ENCODE results near the gene OPHN1.
"Not testable (repeated sequence)": the region's sequence is repeated elsewhere in the genome, so short reads cannot be mapped to it uniquely, and the experiment has no call there.

OPHN1 gene

DNA sequence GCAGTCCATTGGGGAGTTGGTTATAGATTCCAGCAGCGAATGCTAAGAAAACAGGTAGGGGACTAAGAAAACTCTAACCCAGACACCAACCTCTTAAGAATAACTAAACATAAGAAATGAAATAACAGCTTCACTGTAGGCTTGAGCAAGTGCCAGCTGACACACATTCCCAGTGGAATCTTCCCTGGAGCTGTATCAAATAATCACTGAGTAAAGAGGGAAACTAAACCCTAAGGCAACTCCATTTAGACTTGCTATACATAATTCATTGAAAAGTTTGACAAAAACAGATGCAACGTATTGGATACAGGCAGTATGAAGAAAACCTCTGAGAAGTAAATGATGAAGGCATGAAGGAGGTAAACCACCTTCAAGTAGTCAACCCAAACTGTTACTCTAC, 293.5 kb downstream of the OPHN1 start:
- DNase-seq: no peak

DNA sequence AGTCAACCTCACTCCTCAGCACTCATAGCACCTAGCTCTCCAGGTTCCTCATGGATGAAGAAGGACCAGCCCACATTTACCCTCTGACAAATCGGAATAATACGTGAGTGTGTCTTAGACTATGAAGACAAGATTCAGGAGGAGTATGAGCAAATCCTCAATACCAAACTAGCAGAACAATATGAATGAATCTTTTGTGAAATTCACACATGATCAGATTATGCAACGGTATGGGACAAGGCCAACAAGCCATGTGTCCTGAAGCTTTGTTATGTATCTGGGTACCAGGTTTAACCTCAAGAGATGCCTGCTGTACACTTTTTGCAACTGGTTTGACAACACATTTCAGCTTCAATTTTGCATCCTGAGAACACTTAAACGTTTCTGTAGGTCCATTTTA, 300.1 kb downstream of the OPHN1 start:
- DNase-seq: no peak

DNA sequence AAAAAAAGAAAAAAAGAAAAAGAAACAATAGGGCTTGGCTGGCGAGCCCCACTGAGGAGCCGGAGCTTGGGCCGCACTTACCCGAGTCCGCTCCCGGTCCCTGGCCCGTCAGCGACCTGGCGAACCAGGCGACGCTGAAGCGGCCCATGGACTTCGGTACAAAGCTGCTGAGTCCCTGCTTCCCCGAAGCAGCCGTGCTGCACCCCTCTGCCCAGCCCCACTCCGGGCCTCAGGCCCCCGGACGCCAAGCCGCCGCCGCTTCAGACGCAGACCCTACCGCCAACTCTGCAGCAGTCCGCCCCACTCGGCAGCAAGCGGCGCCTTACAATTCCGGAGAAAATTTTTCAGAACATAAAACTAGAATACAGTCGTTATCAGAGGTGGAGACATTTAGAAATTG, 300.5 kb downstream of the OPHN1 start:
- DNase-seq: no peak

DNA sequence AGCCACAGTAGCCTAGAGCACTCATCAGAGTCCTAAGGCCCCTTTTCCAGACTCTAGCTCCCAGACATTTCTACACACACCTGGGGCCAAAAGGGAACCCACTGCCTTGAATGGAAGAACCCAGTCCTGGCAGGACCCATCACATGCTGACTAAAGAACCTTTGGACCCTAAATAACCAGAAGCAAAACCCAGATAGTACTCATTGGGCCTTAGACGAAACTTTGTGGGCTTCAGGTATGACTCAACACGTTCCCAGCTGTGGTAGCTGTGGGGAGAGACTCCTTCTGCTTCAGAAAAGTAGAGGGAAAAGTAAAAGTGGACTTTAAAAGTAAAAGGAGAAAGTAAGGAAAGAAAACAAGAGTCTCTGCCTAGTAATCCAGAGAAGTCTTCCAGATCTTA, 311.5 kb downstream of the OPHN1 start:
- DNase-seq: no peak

DNA sequence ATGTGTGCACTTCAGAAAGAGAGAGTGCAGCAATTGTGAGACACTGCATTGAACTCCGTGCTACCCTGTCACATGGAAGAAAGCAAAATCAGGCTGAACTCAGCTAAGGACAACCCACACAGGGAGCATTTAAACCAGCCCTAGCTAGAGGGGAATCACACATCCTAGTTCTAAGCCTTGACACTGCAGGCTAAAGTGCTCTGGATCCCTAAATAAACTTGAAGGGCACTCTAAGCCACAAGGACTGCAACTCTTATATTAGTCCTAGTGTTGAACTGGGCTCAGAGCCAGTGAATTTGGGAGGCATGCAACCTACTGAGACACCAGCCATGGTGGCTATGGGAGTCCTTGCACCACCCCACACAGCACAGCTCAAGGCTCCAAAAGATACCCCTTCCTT, 311.9 kb downstream of the OPHN1 start:
- DNase-seq: no peak

DNA sequence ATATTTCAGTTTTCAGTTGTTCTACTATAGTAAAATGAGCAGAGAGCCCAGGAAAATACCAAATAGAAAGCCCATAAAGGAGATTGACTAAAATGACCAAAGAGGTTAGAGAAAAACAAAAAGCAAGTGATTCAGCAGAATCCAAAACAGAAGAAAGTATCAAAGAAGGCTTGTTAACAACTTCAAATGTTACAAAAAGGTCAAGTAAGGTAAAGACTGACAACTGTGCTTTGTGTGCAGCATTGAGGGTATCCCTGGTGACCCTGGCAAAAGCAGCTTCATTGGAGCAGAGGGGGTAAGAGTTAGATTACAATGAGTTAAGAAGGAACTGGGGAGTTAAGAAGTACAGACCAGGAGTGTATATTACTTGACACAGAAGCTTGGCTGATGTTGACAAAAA, 317.9 kb downstream of the OPHN1 start:
- no peak for DNase-seq

DNA sequence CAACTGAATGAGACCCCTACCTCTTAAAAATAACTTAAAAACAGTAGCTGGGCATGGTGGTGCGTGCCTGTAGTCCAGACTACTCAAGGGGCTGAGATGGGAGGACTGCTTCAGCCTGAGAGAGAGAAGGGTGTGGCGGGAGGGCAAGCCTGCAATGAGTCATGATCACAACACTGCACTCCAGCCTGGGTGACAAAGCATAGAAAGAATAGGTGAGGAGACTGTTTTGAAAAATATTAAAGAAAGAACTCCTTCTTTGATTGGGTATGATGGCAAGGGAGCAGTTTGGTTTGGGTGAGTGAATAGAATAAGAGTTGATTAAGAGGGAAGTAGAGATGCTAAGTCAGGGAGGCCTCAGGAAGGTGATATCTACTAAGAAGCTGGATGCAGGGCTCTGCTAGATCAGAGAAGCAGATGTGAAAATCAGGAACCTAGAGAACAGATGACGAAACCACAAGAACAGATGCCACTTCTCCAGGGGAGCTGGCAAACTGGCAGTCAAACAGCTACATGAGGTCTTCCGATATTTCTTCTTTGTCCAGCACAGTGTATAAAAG, 318.6 kb downstream of the OPHN1 start:
- no peak for DNase-seq

DNA sequence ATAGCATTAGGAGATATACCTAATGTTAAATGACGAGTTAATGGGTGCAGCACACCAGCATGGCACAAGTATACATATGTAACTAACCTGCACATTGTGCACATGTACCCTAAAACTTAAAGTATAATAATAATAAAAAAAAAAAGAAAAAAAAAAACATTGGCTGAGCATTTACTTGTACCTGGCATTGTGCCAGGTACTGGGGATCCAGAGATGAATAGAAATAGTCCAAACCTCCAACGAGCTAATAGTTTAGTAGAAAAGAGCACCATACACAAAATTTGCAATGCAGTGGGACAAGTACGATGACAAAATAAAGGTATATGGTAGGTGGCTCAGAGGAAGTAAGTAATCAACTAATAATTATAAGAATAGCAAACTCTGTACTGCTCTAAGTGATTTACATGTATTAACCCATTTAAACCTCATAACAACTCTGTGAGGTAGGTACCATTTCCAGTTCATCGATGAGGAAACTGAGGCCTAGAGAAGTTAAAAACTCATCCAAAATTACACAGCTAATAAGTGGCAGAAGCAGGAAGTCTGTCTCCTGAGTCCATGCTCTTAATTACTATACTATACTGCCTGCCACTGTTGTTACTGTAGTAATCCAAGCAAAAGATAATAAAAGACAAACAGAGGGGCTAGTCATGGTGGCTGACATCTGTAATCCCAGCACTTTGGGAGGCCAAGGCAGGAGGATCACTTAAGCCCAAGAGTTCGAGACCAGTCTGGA, 319.3 kb downstream of the OPHN1 start:
- no peak for DNase-seq

DNA sequence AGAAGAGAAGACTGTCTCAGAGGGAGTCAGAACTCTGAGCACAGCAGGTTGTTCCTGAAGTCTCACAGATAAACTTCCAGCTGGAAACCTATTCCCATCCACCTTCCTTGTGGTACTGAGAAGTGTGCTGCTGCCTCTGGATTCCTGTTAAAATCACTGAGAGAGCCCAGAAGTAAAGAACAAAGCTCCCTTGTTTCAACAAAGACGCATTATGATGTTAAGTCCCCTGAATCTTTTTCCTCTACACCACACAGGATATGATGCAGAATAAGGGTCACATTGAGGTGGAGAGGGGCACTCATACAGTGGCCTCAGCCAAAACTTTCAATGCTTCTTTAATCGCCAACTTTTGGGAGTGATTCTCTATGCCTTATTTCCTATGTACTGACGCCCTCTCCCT, 321.0 kb downstream of the OPHN1 start:
- no peak for DNase-seq

DNA sequence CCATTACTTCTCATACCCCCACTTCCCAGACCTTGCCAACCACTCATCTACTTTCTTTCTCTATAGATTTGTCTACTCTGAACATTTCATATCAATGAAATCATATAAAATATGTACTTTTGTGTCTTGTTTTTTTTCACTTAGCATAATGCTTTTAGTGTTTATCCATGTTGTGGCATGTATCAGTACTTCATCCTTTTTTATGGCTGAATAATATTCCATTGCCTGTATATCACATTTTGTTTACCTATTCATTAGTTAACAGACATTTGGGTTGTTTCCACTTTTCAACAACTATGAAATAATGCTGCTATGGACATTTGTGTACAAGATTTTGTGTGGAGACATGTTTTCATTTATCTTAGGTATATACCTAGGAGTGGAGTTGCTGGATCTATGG, 324.1 kb downstream of the OPHN1 start:
- DNase-seq: no peak

DNA sequence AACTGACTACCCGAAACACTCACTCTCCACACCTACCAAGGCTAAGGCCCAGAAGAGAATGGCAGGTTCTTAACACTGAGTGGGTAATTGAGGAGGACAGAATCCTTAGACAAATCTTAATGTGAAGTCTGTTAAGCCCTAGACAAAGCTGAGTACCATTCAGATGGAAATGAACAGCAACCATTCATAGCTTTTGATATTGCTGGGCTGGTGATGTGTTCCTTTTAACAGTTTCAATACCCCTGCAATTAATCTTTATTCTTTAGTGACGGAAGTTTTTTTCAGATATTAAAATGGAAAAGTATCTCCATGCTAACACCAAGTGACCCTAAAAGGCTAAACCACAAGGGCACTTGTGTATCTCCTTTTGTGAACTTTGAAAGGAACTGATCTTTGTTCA, 334.9 kb downstream of the OPHN1 start:
- DNase-seq: no peak

DNA sequence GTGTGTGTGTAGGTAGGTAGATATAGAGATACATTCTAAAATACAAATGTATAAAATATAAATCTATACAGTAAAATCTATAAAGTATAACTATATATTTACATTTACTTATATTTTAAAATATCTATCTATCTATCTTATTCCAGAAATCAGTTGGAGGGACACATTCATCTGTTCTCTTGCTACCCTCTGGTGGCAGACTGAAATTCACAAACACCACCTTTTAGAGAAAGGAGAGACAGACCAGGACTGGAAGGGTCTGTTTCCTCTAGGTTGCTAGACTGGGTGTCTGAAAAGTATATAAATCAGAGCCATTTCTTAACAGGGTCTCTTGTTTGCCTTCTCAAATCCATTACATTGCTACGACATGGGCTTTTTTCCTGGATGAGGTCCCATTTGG, 343.0 kb downstream of the OPHN1 start:
- DNase-seq: no peak

DNA sequence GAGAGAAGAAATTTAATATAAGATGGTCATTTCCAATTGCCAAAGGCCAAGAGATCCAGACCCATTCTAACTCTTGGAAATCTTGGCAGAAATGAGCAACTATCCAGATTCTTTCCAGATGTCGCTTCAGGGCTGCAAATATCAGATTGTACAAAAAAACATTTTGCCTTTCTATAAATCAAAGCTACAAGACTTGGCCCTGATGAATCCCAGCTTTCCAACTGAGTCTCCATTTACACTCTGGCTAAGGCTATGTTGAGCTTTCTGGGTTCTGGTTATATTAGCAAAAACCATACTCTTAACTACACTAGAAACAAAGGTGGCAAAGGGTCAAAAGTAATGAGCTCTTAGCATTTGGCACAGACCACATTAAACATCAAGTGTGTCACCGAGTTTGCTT, 345.8 kb downstream of the OPHN1 start:
- DNase-seq: no peak

DNA sequence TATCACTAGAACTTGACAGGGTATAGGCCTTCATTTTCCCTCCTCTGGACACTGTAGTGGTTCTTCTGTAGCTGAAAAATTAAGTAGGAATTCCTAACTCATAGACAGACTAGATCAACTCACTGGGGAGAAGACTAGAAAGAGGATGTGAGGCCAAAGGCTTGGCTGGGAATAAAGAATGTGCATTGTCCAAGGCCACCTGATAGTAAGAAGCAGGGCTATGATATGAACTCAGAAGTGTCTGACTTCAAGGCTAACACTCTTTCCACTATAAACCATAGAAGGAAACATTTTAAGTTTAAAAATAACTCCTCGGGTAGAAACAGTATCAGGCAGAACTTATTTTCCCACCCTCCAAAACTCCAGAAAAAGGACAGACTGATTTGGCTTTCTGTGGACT, 346.6 kb downstream of the OPHN1 start:
- no peak for DNase-seq

DNA sequence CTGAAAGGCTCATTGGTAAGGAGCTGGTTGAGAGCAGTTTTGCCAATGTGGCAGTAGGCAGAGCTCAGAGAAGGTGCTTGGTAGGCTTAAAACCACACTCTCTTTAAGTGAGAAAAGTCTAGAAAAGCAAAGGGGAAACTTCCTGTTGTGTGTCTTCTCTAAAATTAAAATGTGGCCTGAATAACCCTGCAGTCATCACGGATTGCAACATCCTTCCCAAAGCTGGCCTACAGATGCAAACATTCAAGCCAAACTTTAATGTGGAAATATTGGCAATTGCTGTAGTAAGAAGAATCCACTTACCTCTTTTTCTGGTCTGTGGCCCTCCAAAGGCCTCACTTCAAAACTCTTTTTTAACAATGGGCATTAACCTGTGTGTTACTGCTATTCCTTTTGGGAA, 348.5 kb downstream of the OPHN1 start:
- no peak for DNase-seq

DNA sequence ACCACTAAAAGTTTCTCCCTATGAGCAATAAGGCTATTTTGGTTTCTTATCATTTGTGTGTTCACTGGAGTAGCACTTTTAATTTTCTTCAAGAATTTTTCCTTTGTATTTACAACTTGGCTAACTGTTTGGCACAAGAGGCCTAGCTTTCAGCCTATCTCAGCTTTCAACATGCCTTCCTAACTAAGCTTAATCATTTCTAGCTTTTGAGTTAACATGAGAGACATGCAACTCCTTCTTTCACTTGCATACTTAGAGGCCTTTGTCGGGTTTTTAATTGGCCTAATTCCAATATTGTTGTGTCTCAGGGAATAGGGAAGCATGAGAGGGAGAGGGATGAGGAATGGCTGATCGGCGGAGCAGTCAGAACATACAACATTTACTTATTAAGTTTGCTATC, 349.8 kb downstream of the OPHN1 start:
- DNase-seq: no peak

DNA sequence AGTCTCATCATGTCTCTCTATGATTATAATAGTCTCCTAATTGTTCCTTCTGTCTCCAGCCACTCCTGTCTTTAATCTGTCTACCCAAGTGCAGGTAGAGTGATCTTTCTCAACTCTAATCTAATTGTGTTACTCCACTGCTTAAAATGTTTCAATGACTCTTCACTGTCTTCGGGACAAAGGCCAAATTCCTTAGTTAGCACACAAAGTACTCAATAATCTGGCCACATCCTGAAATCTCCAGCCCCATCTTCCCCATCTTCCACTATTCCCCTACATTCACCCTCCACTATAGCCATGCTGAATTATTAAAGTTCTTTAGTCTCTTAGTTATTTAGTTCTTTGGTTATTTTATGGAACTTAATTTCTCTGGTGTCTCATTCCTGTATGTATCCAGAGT, 353.3 kb downstream of the OPHN1 start:
- no peak for DNase-seq

DNA sequence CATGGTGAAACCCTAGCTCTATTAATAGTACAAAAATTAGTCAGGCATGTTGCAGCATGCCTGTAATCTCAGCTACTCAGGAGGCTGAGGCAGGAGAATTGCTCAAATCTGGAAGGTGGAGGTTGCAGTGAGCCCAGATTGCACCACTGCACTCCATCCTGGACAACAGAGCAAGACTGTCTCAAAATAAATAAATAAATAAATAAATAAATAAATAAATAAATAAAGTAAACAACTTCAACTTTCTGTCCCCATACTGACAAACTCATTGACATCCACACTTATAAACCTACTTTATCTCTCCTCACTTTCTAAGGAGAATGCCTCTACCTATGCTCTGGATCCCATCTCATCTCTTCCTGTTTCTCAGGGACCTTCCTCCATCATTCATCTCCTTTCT, 354.5 kb downstream of the OPHN1 start:
- DNase-seq: not testable (repeated sequence)

DNA sequence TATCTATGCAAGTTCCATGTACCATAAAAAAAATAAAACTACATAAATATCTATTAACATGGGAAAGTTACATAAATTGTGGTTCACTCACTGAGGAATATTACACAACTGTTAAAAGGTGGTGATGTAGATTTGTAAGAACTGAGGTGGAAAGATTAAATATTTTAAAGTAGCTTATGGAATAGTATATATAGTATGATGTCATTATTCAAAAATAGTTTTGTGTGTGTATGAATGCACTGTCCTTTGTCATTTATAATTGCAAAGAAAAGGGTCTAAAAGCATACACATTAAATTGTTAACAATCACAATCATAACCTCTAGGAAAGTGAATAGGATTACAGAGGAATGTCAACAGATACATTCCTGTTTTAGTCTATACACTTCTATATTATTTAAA, 355.9 kb downstream of the OPHN1 start:
- DNase-seq: no peak

DNA sequence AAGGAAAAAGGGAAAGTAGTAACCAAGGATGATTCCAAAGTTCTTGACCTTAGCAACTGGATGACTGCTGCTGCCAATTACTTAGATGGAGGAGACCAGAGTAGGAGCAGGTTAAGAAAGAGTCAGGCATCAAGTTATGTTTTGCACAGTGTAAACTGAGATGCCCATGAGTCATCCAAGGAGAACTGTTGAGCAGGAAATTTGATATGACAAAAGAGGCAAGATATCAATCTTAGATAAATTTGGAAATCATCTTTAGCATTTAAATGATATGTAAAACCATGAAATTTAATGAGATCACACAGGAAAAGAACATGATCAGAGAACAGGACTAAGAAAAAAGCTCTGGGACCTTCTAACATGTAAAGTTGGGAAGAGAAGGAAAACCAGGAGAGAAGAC, 361.3 kb downstream of the OPHN1 start:
- no peak for DNase-seq

DNA sequence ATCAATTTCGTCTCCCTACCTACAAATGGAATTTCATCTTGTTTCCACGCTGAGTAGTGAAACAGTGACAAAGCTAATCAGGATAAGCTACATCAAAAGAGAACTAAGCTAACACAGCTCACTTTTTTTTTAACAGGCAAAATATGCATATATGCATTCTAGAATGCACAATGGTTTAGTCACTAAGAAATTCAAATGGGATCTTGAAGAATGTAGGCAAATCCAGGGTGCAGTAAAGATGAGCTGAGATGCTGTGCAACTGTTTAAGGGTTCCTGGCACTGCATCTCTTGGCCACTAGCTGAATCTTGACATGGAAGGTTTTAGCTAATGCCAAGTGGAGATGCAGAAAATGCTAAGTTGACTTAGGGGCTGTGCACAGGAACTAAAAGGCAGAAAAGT, 363.2 kb downstream of the OPHN1 start:
- not testable (repeated sequence) for DNase-seq

DNA sequence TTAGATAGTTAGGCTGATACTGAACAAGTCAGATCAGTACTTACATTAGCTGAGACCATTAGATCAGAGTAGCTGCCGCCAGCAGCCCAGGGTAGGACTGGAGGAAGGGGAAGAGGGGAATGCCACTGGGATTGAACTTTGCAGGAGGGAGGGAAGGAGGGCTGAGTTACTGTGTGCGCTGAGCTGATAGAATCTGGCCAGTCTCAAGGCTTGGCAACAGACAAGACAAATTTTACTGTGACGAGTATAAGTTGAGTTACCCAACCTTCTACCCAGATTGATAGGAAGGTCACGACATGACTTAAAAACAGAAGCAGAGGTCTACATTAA, 372.1 kb downstream of the OPHN1 start:
- no peak for DNase-seq

DNA sequence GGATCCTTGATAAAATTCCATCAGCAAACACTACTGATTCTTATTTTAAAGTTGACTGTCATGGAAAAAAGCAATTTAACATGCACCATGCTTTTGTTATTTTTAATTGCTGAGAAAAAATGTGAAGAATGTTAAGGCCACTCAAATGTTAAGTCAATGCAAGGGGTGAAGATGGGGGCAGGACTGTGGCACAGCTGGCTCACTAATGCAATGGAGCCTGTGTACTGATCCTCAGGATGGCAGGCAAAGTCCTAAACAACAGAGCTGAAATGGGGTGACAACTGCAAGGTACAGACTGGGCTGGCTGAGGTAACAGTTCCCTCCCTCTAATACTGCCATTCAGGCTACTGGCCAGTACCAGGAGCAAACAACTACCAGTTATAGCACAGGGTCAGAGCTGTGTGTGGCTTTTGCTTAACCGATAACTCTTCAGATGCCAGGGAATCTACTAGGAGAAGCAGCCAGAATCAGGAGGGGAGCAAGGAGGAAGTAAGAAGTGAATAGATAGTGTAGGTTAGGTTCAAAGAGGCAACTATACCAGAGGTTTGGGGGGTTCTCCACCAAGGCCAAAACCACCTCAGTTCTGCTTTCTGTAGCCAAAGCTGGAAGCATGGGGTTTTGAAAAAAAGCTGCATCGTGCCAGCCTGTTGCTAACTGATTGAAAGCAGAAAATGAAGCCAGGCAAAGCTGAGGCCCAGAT, 372.6 kb downstream of the OPHN1 start:
- no peak for DNase-seq

DNA sequence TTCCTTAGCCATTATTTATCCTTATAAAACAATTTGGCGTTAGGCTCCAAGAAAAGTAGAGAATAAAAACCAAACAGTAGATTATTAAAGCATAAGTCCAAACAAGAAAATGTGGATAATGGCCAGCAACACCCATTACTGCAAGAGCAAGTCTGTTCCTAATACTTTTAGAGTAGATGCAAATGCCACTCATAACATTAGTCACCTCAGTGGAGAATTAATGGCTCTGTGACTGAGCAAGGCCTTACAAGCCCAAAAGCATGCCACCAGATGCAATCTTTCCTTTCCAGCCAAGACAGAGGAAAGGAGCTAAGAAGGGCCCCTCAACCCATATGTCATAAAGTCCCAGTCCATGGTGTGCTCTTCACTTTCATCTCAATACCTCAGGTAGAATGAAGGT, 373.8 kb downstream of the OPHN1 start:
- DNase-seq: no peak

DNA sequence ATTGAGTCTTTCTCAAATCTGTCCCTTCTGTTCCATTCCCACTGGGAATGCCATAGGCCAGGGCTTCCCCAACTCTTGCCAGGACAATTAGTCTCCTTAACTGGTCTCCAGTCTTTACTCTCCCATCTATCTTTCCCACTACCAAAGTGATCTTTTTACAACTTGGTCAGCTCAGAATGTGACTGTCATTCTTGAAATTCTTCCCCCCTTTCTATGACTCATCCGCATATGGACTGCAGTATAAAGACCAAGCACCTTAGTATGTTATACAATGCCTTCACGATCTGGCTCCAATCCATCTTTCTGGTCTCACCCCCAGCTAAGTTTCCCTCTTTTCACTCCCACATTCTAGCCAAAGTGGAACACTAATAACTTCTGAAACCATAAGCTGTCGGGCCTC, 383.8 kb downstream of the OPHN1 start:
- DNase-seq: no peak
